GM19467 (cell line): Measurements from ENCODE around the gene LGR6.
"Not testable (repeated sequence)": the region's sequence is repeated elsewhere in the genome, so short reads cannot be mapped to it uniquely, and the experiment has no call there.

Experiments used
- ATAC-seq: cut with Tn5 transposase; IDR thresholded peaks from one replicate; pipeline ENCODE4 v1.9.1; 2021; ENCODE audit warnings: mild to moderate bottlenecking, moderate library complexity; ENCODE audit not compliant: unreplicated experiment

Gene LGR6

GRCh38 chr1:202235003-202235660 lies 41.5 kb downstream of the LGR6 start:
- ATAC-seq = no peak

GRCh38 chr1:202235856-202236837 lies 42.5 kb downstream of the LGR6 start:
- no peak for ATAC-seq

DNA sequence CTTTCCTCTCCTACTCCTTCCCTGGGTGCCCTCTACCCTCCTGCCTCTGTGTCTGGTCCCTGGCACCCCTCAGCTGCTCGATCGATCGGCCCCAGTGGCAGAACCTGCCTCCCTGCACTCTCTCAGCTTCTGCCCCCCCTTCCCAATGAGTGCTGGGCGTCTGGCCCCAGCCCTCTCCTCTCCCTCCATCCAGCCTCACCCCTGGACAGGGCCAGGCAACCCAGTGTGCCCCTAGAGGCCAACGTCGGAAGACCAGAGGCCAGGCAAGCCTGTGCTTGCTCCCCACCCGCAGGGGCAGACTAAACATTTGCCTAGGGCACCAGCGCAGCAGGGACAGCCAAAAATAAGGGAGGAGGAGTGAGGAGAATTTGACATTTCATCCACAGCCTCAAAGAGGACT lies 43.5 kb downstream of the LGR6 start:
- no peak for ATAC-seq

DNA sequence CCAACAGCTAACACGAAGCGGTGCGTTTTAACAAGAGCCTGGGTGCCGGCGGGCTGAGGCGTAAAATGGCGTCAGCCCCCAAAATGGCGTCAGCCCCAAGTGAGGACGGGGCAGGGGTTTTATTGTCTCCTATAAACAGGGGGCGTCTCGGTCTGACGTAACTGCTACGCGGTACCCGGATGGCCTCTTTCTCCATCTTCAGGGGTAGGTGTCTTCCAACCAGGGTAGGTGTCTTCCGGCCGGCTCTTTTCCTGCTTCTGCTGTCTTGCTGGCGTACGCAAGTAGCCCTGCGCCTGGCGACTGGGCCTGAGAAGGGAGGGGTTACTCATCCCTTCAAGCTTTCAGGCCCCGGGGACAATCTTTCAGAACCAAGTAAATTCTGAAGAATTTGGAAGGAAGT lies 45.3 kb downstream of the LGR6 start:
- ATAC-seq = no peak

DNA sequence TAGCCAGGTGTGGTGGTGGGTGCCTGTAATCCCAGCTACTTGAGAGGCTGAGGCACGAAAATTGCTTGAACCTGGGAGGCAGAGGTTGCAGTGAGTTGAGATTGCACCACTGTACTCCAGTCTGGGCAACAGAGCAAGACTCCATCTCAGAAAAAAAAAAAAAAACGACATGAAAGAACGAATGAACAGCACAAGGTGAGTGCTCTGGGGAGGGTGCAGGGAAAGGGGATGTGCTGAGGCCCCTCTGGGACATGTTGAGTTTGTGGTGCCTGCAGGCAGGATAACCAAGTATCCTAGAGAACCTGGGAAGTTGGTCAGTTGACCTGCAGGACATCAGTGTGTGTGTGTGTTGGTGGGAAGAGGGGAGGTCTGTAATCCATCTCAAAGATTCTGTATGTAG lies 46.6 kb downstream of the LGR6 start:
- not testable (repeated sequence) for ATAC-seq

DNA sequence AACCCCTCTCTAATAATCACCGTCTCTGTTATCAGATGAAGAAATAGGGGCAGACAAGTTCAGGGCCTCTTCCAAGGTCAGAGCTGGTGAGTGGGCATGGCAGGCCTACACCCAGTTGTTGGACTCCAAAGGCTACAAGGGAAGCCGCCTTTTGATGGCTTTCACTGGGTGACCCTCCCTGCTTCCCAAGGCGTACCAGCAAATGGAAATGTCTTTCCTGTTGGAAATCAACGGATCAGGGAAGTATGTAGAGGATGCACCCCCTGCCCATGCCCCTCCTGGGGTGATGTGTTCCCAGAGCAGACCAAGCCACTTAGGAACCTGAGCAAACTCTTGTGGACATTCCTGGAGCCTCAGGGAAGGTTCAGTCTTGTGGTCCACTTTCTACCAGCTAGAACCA lies 47.4 kb downstream of the LGR6 start:
- no peak for ATAC-seq

DNA sequence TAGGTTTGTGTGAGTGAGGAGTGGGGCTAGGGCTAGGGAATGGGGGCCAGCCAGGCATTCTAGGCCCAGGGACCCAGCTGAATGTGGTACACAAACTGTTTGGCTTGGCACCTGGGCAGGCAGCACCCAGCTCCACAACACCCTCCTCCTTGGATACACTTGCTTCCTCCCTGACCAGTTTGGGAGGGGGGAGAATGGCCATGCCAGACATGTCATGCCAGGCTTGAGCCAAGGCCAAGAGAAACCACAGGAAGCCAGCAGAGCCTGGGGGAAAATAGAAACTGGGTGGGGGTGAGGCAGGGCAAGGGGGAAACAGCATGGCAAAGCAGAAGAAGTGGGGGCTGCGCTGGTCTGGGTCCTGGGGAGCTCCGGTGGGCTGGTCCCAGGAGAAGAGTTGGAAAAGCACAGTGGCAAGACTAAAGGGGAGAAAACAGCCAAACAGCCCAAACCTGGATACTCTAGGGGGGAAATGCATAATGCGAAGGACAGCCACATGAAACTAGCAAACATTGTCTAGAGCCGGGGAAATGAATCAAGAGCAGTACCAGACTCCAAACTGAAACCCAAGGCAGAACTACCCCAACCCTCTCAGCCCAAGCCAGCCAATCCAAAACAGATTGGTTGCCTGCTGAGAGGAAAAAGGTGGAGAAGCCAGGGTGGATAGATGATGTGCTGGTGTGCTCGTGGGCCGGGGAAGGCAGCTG lies 47.9 kb downstream of the LGR6 start:
- ATAC-seq = no peak

GRCh38 chr1:202242080-202242419 lies 48.5 kb downstream of the LGR6 start:
- ATAC-seq = no peak

DNA sequence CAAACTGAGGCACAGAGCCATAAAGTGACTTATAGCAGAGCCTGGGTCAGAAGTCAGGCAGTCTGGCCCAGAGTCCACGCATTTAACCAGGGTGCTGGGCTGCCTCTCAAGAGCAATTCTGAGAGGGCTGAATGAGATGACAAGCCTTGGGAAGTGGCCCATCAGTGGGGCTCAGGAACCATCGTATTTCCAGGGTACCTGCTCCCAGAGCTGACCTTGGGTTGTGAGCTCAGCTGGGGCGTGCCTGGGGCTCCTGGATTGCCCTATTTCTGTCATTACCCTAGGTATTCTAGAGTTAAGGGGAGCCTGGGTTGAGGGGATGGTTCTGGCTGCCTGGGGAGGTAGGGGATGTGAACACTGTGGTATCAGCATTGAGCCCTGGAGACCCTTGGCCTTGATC lies 49.4 kb downstream of the LGR6 start:
- ATAC-seq = no peak

GRCh38 chr1:202244841-202245261 lies 51.3 kb downstream of the LGR6 start:
- no peak for ATAC-seq

DNA sequence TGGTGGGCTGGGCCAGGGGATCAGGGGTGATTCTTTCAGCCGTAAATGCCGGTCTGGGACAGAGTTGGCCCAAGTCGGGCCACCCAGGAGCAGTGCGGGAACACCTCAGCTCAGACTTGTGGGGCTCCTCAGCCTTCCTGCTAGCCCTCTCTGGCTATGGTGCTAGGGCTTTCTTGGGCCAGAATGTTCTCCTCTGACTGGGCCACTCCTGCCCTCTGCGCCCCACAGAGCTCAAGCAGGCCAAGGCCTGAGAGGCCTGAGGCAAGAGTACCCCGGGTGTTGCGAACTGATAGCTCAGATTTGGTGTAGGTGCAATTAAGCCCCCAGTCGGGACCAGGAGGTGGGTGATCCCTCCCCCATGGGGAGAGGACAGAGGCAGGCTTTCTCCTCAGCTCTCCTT lies 51.8 kb downstream of the LGR6 start:
- no peak for ATAC-seq

- no peak for ATAC-seq
Observed at GRCh38 chr1:202247104-202247503, 53.5 kb downstream of the LGR6 start.

GRCh38 chr1:202247837-202248795 lies 54.5 kb downstream of the LGR6 start:
- no peak for ATAC-seq

DNA sequence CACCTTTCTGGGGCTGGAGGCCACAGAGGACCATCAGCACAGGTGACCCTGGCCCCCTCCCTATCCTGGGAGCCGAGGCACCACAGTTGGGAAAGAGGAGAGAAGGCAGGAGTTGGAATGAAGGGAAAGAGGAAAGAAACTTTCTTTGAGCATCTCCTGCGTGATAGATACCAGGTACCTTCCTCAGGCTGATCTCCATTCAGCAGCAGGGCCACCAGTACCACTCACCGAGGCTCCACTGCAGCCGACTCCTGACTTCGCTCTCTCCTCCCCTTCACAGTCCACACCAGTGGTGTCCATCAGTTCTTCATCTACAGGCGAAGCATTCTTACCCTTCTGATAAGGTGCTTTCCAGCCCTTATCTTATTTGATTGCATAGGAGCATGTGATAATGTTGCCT lies 55.3 kb downstream of the LGR6 start:
- ATAC-seq = no peak

DNA sequence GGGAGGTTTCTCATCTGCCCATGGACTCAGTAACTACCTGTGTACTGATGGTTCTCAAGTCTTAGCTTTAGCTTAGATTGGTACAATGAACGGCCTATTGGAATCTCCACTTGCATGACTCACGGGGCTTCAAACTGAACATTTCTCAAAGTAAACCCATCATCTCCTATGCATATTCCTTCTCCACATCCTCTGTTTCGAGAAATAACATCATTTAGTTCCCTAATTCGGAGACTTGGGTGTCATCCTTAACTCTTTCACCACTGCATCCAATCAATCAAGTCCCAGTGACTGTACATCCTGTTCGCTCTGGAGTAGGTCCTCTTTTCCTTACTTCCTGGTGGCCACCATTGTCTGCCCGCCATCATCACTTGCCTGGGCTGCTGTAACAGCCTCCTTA lies 55.8 kb downstream of the LGR6 start:
- no peak for ATAC-seq

GRCh38 chr1:202249846-202250245 lies 56.2 kb downstream of the LGR6 start:
- ATAC-seq = no peak

DNA sequence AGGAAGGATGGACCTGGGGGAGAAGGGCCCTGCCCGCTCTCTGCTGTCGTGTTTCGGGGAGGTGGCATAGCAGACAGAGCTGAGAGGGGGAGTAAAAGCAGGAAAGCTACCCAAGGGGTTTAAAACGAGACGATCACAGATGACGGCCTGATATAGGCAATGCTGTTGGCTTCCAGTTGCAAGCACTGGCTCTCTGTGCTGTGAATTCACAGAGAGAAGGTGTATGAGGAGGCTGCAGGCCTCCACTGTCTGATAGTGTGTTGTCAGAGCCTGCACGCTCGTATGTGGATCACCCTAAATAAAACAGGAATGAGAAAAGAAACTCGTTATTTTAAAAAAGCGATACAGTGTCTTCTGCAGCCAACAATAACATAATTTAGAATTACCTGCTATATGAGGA lies 57.4 kb downstream of the LGR6 start:
- no peak for ATAC-seq

DNA sequence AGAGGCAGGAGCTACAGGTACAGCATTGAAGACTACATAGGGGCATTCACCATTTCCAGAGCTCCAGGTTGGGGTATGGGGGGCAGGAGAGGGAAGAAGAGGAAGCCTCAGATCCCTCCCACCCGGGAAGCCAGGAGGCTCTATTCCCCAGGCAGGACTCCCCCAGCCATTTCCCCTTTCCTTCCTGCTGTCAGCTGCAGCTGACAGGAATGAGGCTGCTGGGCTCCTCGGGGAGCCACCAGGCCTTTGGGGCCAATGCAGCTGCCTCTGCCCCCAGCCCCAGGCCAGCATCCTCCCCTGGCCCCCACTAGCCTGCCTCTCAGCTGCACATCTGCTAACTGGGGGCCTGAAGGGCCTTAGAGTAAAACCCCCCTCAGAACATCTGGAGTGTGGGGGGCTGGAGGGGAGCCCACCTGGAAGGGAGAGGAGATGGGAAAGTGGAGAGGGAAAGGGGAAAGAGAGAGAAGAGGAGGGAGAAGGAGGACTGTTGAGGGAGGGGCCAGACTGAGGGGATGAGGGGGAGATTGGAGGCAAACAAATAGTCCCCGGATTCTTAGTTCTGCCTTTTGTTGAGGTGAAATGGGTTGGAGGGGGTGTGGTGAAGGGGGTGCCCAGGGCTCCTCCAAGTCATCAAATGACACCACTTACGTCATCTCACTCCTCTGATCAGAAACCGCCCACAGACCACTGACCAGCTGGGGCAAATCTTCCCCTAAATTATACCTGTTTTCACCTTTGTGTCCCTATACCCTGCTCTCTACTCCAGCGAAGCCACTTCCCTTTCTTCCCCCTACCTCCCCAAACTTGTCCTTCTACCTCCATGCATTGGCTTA lies 58.0 kb downstream of the LGR6 start:
- ATAC-seq = no peak

DNA sequence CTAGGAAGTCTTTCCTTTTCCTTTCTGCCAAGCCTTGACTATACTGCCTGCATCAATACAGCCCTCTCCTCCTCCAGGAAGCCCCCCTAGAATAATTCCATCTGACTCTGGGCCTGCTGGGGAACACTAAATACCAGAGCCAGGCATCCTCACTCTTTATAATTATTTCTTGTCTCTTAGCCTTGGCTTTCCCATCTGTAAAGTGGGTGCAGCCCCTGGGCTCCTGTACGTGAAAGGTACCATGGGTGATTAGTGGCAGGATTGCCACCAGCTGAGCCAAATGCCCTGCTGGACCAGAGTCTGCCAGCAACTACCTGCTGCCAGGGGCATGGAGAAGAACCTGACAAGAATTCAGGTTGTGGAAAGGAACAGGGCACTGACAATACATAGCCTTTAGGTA lies 58.7 kb downstream of the LGR6 start:
- no peak for ATAC-seq
